Neural crest cell (in vitro differentiated cells): Measurements from ENCODE around the gene CLSTN1. TPM values are rescaled to one million over a fixed set of nuclear protein-coding genes. Genes with fewer than 3 reads are reported as not detected.

Experiments
- DNase-seq: peaks from one replicate; pipeline ENCODE4 v3.0.0; 2021; ENCODE audit warnings: low read depth, mixed read lengths, low spot score
- H3K27ac Mint-ChIP-seq: one replicate; pipeline ENCODE4 v1.8.0; 2021; ENCODE audit warnings: mild to moderate bottlenecking, mixed read lengths; ENCODE audit not compliant: unreplicated experiment
- H3K27me3 Mint-ChIP-seq: 2 replicates; pipeline ENCODE4 v1.8.0; 2021; ENCODE audit warnings: low read depth, mild to moderate bottlenecking, mixed read lengths
- H3K36me3 Mint-ChIP-seq: 2 replicates; pipeline ENCODE4 v1.8.0; 2021; ENCODE audit warnings: low read depth, mild to moderate bottlenecking, mixed read lengths
- H3K4me1 Mint-ChIP-seq: 2 replicates; pipeline ENCODE4 v1.8.0; 2021; ENCODE audit warnings: mixed read lengths
- H3K4me3 Mint-ChIP-seq: one replicate; pipeline ENCODE4 v1.8.0; 2021; ENCODE audit warnings: mild to moderate bottlenecking, mixed read lengths
- H3K9me3 Mint-ChIP-seq: 2 replicates; pipeline ENCODE4 v1.8.0; 2021; ENCODE audit warnings: mixed read lengths
- CTCF ChIP-seq: fragments of 200-600 bp; sonication (generic); conservative IDR thresholded peaks from 2 replicates; pipeline ENCODE4 v1.5.0; 2021; ENCODE audit warnings: antibody characterized with exemption, mild to moderate bottlenecking
- total RNA-seq: library from RNA; stranded (reverse); gene quantifications from 2 replicates; pipeline ENCODE4 v1.2.1, GENCODE V29; 2021

CLSTN1 gene
- total RNA-seq, 1 donor from 2014 or later: 136 TPM

- Mint-ChIP-seq H3K4me3 (peak overlapping the region; percentile 83), H3K4me1 (peaks cover 22% of the 10 kb centered on the region), H3K27me3 (peaks cover 65% of the 10 kb centered on the region), H3K9me3 (no peaks in the 10 kb centered on the region), H3K36me3 (no peaks in the 10 kb centered on the region), H3K27ac (no peak overlapping the region)
- peak; percentile 23 for DNase-seq
- no peak for TF ChIP-seq CTCF
Measured at GRCh38 chr1:9687874-9688582, 135.7 kb downstream of the CLSTN1 start.

GRCh38 chr1:9687120-9687873 lies 136.5 kb downstream of the CLSTN1 start:
- H3K27me3 Mint-ChIP-seq: peaks cover 61% of the 10 kb centered on the region
- DNase-seq: peak; percentile 32
- H3K27ac Mint-ChIP-seq: no peak overlapping the region
- peak; percentile 35 for TF ChIP-seq CTCF
- peaks cover 22% of the 10 kb centered on the region for H3K4me1 Mint-ChIP-seq
- no peaks in the 10 kb centered on the region for H3K9me3 Mint-ChIP-seq
- H3K36me3 Mint-ChIP-seq: no peaks in the 10 kb centered on the region
- H3K4me3 Mint-ChIP-seq: peak overlapping the region; percentile 83

GRCh38 chr1:9684801-9685200 lies 139.0 kb downstream of the CLSTN1 start:
- Mint-ChIP-seq H3K27me3 (peaks cover 36% of the 10 kb centered on the region), H3K4me3 (no peak overlapping the region), H3K9me3 (no peaks in the 10 kb centered on the region), H3K27ac (no peak overlapping the region), H3K36me3 (no peaks in the 10 kb centered on the region), H3K4me1 (peaks cover 17% of the 10 kb centered on the region)
- TF ChIP-seq CTCF: no peak
- no peak for DNase-seq

- Mint-ChIP-seq H3K27me3 (peaks cover 4% of the 10 kb centered on the region), H3K27ac (no peak overlapping the region)
Measured at GRCh38 chr1:9680828-9681227, 142.9 kb downstream of the CLSTN1 start.

GRCh38 chr1:9680091-9680490 lies 143.7 kb downstream of the CLSTN1 start:
- H3K36me3 Mint-ChIP-seq: no peaks in the 10 kb centered on the region
- H3K27me3 Mint-ChIP-seq: peaks cover 3% of the 10 kb centered on the region
- H3K4me3 Mint-ChIP-seq: no peak overlapping the region
- TF ChIP-seq CTCF: no peak
- no peaks in the 10 kb centered on the region for H3K4me1 Mint-ChIP-seq
- H3K27ac Mint-ChIP-seq: no peak overlapping the region
- DNase-seq: no peak
- no peaks in the 10 kb centered on the region for H3K9me3 Mint-ChIP-seq

More at GRCh38 chr1:9680828-9681227, 142.9 kb downstream of the CLSTN1 start:
- no peak for TF ChIP-seq CTCF
- Mint-ChIP-seq H3K36me3 (no peaks in the 10 kb centered on the region), H3K4me3 (no peak overlapping the region), H3K4me1 (no peaks in the 10 kb centered on the region), H3K9me3 (no peaks in the 10 kb centered on the region)
- DNase-seq: no peak

Other genes with a start within 250 kb of the CLSTN1 start
- 40.7 and 41.4 TPM in 2 replicates for gene TMEM201, start 235.1 kb downstream of the CLSTN1 start, total RNA-seq
- 1.2 and 1.9 TPM in 2 replicates for gene PIK3CD, start 172.2 kb downstream of the CLSTN1 start, total RNA-seq
- 74.8 and 75.5 TPM in 2 replicates for gene CTNNBIP1, start 86.3 kb upstream of the CLSTN1 start, total RNA-seq
- 35.3 and 39.6 TPM in 2 replicates for gene LZIC, start 119.4 kb upstream of the CLSTN1 start, total RNA-seq
- 8.8 and 9.6 TPM in 2 replicates for gene NMNAT1, start 119.5 kb upstream of the CLSTN1 start, total RNA-seq
- gene RBP7, start 173.3 kb upstream of the CLSTN1 start, total RNA-seq: not detected in 2 replicates
- gene UBE4B, start 209.0 kb upstream of the CLSTN1 start, total RNA-seq: 72.8 and 74.4 TPM in 2 replicates